Nephron (organoid): ENCODE data around the gene CCL14.

Experiments used
- H3K27ac Mint-ChIP-seq, 3 experiments: 2 replicates each; pipeline ENCODE4 v1.8.0; 2020; ENCODE audit warnings: mixed read lengths in 3 of 3, mild to moderate bottlenecking in 2 of 3, moderate library complexity in 1 of 3
- H3K27me3 Mint-ChIP-seq: 2 replicates; pipeline ENCODE4 v1.8.0; 2021; ENCODE audit warnings: low read depth, mild to moderate bottlenecking, moderate library complexity, mixed read lengths
- H3K36me3 Mint-ChIP-seq: 2 replicates; pipeline ENCODE4 v1.8.0; 2020; ENCODE audit warnings: low read depth, mixed read lengths
- H3K4me1 Mint-ChIP-seq: 2 replicates; pipeline ENCODE4 v1.8.0; 2020; ENCODE audit warnings: mixed read lengths
- H3K4me3 Mint-ChIP-seq, 3 experiments: 2 replicates each; pipeline ENCODE4 v1.8.0; 2020; ENCODE audit warnings: mild to moderate bottlenecking in 3 of 3, mixed read lengths in 3 of 3, moderate library complexity in 2 of 3
- H3K9me3 Mint-ChIP-seq: 2 replicates; pipeline ENCODE4 v1.8.0; 2020; ENCODE audit warnings: mixed read lengths
- TF ChIP-seq, protein P1 (sequence below), 3 experiments: fragments of 200-600 bp; sonication (generic); IDR thresholded peaks; one replicate each; pipeline ENCODE4 v1.5.0; 2021; ENCODE audit warnings: antibody characterized with exemption in 3 of 3; ENCODE audit not compliant: unreplicated experiment in 3 of 3

CCL14 gene

GRCh38 chr17:35984140-35984539 lies 2.4 kb downstream of the CCL14 start:
- Mint-ChIP-seq H3K4me3 (no peak overlapping the region), H3K36me3 (no peaks in the 10 kb centered on the region), H3K27me3 (peaks cover 20% of the 10 kb centered on the region), H3K27ac (no peak overlapping the region), H3K4me1 (no peaks in the 10 kb centered on the region), H3K9me3 (peaks cover 4% of the 10 kb centered on the region)
- TF ChIP-seq, protein P1, sequence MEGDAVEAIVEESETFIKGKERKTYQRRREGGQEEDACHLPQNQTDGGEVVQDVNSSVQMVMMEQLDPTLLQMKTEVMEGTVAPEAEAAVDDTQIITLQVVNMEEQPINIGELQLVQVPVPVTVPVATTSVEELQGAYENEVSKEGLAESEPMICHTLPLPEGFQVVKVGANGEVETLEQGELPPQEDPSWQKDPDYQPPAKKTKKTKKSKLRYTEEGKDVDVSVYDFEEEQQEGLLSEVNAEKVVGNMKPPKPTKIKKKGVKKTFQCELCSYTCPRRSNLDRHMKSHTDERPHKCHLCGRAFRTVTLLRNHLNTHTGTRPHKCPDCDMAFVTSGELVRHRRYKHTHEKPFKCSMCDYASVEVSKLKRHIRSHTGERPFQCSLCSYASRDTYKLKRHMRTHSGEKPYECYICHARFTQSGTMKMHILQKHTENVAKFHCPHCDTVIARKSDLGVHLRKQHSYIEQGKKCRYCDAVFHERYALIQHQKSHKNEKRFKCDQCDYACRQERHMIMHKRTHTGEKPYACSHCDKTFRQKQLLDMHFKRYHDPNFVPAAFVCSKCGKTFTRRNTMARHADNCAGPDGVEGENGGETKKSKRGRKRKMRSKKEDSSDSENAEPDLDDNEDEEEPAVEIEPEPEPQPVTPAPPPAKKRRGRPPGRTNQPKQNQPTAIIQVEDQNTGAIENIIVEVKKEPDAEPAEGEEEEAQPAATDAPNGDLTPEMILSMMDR (IDR thresholded peaks at IDR 0.05; ENCODE audit: unreplicated experiment in 3 of 3) = no peak

GRCh38 chr17:35982409-35983191 lies 3.9 kb downstream of the CCL14 start:
- Mint-ChIP-seq H3K27me3 (peaks cover 20% of the 10 kb centered on the region), H3K27ac (no peak overlapping the region), H3K4me3 (no peak overlapping the region), H3K9me3 (no peaks in the 10 kb centered on the region), H3K4me1 (no peaks in the 10 kb centered on the region), H3K36me3 (no peaks in the 10 kb centered on the region)
- TF ChIP-seq, protein P1 (IDR thresholded peaks at IDR 0.05; ENCODE audit: unreplicated experiment in 3 of 3) = no peak

DNA sequence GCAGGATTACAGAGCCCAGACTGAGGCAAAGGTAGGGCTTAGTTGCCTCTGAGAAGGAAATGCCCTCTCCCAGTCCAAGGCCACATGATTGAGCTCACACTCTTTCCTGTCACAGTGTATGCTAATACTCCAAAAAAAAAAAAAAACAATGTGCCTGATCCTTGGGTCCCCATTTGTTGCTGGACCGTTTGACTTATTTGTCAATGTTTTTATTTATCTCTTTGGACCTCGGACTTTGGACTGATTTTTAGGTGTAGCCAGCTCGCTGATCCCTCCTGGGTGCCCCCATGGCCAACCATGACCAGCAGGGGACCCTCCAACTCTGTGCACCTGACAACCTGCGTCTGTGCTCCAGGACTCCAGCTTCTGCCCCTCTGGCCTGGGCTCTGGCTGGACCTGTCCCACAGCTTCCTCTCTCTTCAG lies 4.6 kb downstream of the CCL14 start:
- H3K4me3 Mint-ChIP-seq = no peak overlapping the region
- H3K36me3 Mint-ChIP-seq = no peaks in the 10 kb centered on the region
- no peaks in the 10 kb centered on the region for H3K9me3 Mint-ChIP-seq

DNA sequence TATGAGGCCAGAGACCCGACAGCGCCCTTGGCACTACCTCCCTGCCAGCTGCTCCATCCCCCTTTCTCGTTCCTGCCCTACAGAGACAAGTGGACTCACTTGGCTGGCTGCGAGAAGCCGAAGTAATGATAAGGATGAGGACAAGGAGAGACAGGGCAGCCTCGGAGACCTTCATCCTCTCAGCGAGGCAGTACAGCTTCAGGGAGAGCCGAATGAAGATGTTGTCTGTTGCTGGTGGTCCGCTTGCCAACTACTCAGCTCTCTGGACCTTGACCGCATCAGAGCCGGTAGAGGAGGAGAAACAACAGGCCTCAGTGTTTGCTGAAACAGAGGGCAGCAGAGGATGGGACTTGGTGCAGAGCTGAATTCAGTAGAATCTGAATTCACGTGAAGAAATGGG lies 5.3 kb downstream of the CCL14 start, which contains the start of gene CCL16:
CCL16 (minus strand) TSS at position 252 of the 400 bp plus-strand sequence; CDS start at position 175, 77 bp downstream.
- Mint-ChIP-seq H3K4me3 (no peak within 1 kb of the TSS), H3K27me3 (peaks cover 20% of the 10 kb centered on the region), H3K9me3 (no peaks in the 10 kb centered on the region), H3K4me1 (no peaks in the 10 kb centered on the region), H3K36me3 (no peaks in the 10 kb centered on the region), H3K27ac (no peak within 1 kb of the TSS)
- TF ChIP-seq, protein P1 (IDR thresholded peaks at IDR 0.05; ENCODE audit: unreplicated experiment in 3 of 3) = no peak

More for the DNA sequence above, 4.6 kb downstream of the CCL14 start:
- TF ChIP-seq, protein P1 (IDR thresholded peaks at IDR 0.05; ENCODE audit: unreplicated experiment in 3 of 3) = no peak
- Mint-ChIP-seq H3K4me1 (no peaks in the 10 kb centered on the region), H3K27ac (no peak overlapping the region), H3K27me3 (peaks cover 20% of the 10 kb centered on the region)

- no peak overlapping the region for H3K4me3 Mint-ChIP-seq
These were observed 8.2 kb downstream of the CCL14 start for GRCh38 chr17:35978346-35978745.

More at GRCh38 chr17:35978346-35978745, 8.2 kb downstream of the CCL14 start:
- peaks cover 11% of the 10 kb centered on the region for H3K27me3 Mint-ChIP-seq
- H3K9me3 Mint-ChIP-seq = no peaks in the 10 kb centered on the region
- H3K36me3 Mint-ChIP-seq = no peaks in the 10 kb centered on the region
- TF ChIP-seq, protein P1 (IDR thresholded peaks at IDR 0.05; ENCODE audit: unreplicated experiment in 3 of 3) = no peak
- no peak overlapping the region for H3K27ac Mint-ChIP-seq
- H3K4me1 Mint-ChIP-seq = peaks cover 3% of the 10 kb centered on the region
